C4-2B (cell line): Measurements from ENCODE around the gene LGMN.

Source experiments
- ZFX ChIP-seq: fragments of 450-650 bp; IDR thresholded peaks from 2 replicates; pipeline ENCODE4 v1.6.1; 2017
- TF ChIP-seq, protein P1 (sequence below): fragments of 450-650 bp; conservative IDR thresholded peaks from 2 replicates; pipeline ENCODE4 v1.5.1; 2017; ENCODE audit warnings: mild to moderate bottlenecking

DNA sequence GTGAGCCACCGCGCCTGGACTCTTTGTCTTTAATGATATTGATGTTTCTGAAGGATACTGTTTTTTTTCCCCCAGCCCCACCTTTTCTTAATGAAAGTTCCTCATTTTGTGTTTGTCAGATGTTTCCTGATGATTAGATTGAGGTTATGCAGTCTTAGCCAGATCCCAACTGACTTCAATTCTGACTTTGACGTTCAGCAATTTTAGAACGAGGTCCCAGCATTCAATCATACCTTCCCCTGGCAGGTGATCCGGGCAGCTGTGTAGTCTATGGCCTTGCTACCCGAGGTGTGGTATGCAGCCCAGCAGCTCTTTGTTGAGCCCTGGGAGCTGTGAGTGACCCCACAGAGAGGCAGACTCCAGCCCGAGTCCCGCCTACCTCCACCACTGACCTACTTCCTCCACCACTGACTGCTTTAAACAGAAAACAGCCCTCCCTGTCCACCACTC lies 82.7 kb downstream of the LGMN start:
- TF ChIP-seq, protein P1, sequence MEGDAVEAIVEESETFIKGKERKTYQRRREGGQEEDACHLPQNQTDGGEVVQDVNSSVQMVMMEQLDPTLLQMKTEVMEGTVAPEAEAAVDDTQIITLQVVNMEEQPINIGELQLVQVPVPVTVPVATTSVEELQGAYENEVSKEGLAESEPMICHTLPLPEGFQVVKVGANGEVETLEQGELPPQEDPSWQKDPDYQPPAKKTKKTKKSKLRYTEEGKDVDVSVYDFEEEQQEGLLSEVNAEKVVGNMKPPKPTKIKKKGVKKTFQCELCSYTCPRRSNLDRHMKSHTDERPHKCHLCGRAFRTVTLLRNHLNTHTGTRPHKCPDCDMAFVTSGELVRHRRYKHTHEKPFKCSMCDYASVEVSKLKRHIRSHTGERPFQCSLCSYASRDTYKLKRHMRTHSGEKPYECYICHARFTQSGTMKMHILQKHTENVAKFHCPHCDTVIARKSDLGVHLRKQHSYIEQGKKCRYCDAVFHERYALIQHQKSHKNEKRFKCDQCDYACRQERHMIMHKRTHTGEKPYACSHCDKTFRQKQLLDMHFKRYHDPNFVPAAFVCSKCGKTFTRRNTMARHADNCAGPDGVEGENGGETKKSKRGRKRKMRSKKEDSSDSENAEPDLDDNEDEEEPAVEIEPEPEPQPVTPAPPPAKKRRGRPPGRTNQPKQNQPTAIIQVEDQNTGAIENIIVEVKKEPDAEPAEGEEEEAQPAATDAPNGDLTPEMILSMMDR = no peak
- no peak for TF ChIP-seq ZFX
